PC-3 (cell line): ENCODE results near the gene C19orf33.

Source experiments
- EZH2 ChIP-seq: fragments of 300-600 bp; sonication (generic); IDR thresholded peaks from one replicate; pipeline ENCODE4 v1.6.1; 2017; ENCODE audit warnings: antibody characterized with exemption, mild to moderate bottlenecking, low read length; ENCODE audit not compliant: unreplicated experiment
- TF ChIP-seq, protein P1 (sequence below): fragments of 300-600 bp; sonication (generic); conservative IDR thresholded peaks from 2 replicates; pipeline ENCODE4 v1.5.1; 2017; ENCODE audit warnings: antibody characterized with exemption, low read depth, mild to moderate bottlenecking, low read length

DNA sequence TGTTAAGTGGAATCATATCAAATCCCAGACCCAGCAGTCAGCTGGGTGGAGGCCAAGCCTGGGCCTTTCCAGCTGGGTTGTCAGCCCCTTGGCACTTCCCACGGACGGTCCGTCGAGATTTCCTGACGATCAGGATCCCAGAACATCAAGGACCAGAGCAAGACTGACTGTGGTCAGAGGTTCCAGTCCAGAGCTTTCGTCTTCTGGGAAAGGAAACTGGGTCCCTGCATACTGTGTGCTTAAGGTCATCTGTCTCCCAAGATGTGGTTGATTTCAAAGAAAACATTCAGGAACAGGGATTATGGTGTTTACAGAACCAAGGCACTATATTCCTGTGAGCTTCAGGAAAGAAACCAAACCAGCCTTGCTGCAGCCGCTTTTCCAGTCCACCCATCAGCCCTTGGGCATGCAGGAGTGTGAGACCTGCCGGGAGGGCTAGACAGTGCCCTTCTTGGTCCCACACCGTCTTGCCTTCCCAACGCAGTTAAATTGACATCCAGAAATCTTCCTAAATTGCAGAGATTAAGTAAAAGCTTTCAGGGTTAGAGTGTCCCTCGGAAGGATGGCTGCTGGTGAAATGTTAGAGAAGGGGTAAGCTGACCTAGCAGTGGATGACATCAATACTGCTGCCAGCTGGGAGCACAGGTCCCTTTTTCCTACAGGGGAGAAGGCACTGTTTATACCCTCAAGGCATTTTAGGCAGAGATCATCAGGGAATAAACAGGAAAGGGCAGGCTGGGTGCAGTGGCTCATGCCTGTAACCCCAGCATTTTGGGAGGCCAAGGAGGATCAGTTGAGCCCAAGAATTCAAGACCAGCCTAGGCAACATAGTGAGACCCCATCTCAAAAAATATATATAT lies 5.0 kb upstream of the C19orf33 start:
- TF ChIP-seq, protein P1, sequence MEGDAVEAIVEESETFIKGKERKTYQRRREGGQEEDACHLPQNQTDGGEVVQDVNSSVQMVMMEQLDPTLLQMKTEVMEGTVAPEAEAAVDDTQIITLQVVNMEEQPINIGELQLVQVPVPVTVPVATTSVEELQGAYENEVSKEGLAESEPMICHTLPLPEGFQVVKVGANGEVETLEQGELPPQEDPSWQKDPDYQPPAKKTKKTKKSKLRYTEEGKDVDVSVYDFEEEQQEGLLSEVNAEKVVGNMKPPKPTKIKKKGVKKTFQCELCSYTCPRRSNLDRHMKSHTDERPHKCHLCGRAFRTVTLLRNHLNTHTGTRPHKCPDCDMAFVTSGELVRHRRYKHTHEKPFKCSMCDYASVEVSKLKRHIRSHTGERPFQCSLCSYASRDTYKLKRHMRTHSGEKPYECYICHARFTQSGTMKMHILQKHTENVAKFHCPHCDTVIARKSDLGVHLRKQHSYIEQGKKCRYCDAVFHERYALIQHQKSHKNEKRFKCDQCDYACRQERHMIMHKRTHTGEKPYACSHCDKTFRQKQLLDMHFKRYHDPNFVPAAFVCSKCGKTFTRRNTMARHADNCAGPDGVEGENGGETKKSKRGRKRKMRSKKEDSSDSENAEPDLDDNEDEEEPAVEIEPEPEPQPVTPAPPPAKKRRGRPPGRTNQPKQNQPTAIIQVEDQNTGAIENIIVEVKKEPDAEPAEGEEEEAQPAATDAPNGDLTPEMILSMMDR, result no peak
- TF ChIP-seq EZH2, result no peak
